Activated T-helper 9 cell treated with anti-CD3 and anti-CD28 coated beads, Interleukin-2, amount 50 U/mL, for 16 hours (primary cell): ENCODE measurements around the gene MICU2.
A peak's percentile ranks its signal among the peaks of the same experiment; 100 is the strongest.

ENCODE experiments used
- DNase-seq: peaks from one replicate; pipeline ENCODE4 v3.0.0-alpha.2; 2020; ENCODE audit warnings: low read depth

MICU2 gene

GRCh38 chr13:21603531-21604448 lies at the start of gene MICU2:
Gene MICU2, minus strand, starts transcription at chr13:21604170. Its CDS starts 22 bp downstream, at chr13:21604148.
- peak; percentile 93 for DNase-seq

GRCh38 chr13:21641629-21642028 lies 37.7 kb upstream of the MICU2 start:
- DNase-seq, result no peak

GRCh38 chr13:21639561-21639960 lies 35.6 kb upstream of the MICU2 start:
- DNase-seq, result no peak

GRCh38 chr13:21638319-21639282 lies 34.6 kb upstream of the MICU2 start:
- no peak for DNase-seq

GRCh38 chr13:21637296-21637695 lies 33.3 kb upstream of the MICU2 start:
- DNase-seq, result no peak

GRCh38 chr13:21636656-21637055 lies 32.7 kb upstream of the MICU2 start:
- no peak for DNase-seq

GRCh38 chr13:21632196-21632595 lies 28.2 kb upstream of the MICU2 start:
- no peak for DNase-seq

- no peak for DNase-seq
These were observed 21.4 kb upstream of the MICU2 start for GRCh38 chr13:21625366-21625765.

- DNase-seq, result no peak
These were observed 16.9 kb upstream of the MICU2 start for GRCh38 chr13:21620861-21621260.

- DNase-seq, result no peak
These were observed 15.8 kb upstream of the MICU2 start for GRCh38 chr13:21619633-21620220.

GRCh38 chr13:21616880-21617279 lies 12.9 kb upstream of the MICU2 start:
- DNase-seq, result no peak

- no peak for DNase-seq
These were observed 12.4 kb upstream of the MICU2 start for GRCh38 chr13:21616205-21616866.

- DNase-seq, result no peak
These were observed 11.5 kb upstream of the MICU2 start for GRCh38 chr13:21615427-21615826.

- no peak for DNase-seq
These were observed 9.8 kb upstream of the MICU2 start for GRCh38 chr13:21613791-21614190.

- DNase-seq, result no peak
These were observed 7.4 kb upstream of the MICU2 start for GRCh38 chr13:21611385-21611784.

GRCh38 chr13:21610687-21611086 lies 6.7 kb upstream of the MICU2 start:
- DNase-seq, result no peak

GRCh38 chr13:21608961-21609360 lies 5.0 kb upstream of the MICU2 start:
- DNase-seq, result no peak

- no peak for DNase-seq
These were observed 2.8 kb upstream of the MICU2 start for GRCh38 chr13:21606796-21607195.

- no peak for DNase-seq
These were observed 2.3 kb upstream of the MICU2 start for GRCh38 chr13:21606251-21606650.

- DNase-seq, result no peak
These were observed 7.2 kb downstream of the MICU2 start for GRCh38 chr13:21596722-21597121.

GRCh38 chr13:21595546-21595822 lies 8.5 kb downstream of the MICU2 start:
- no peak for DNase-seq
